Gastrocnemius medialis (tissue), 4 donors: ENCODE measurements around the gene DNM1. TPM values are rescaled to one million over a fixed set of nuclear protein-coding genes. Genes with fewer than 3 reads are reported as not detected.

Experiments
- ATAC-seq, 2 donors: fragments of 150-250 bp; one replicate each; pipeline ENCODE4 v1.9.1; 2016
- DNase-seq, 2 donors: peaks; one replicate each; pipeline ENCODE4 v3.0.0-alpha.2; 2019
- H3K27ac ChIP-seq, 4 donors: fragments of 200-600 bp; sonication (generic); 1 replicate in 1 of 4; 2 replicates in 3 of 4; pipeline ENCODE4 v1.5.1; 2016 to 2018; ENCODE audit warnings: mild to moderate bottlenecking in 2 of 4, moderate library complexity in 1 of 4
- H3K27me3 ChIP-seq, 3 donors: fragments of 200-600 bp; sonication (generic) in 2 of 3; 1 replicate in 1 of 3; 2 replicates in 2 of 3; pipeline versions ENCODE4 v1.5.1 to v1.6.0; 2016 to 2019; ENCODE audit warnings: mild to moderate bottlenecking in 1 of 3, moderate library complexity in 1 of 3
- H3K36me3 ChIP-seq, 2 donors: fragments of 200-600 bp; sonication (generic) in 1 of 2; one replicate each; pipeline ENCODE4 v1.5.1; 2017 to 2018
- H3K4me1 ChIP-seq, 2 donors: fragments of 200-600 bp; sonication (generic) in 1 of 2; one replicate each; pipeline ENCODE4 v1.5.1; 2016 to 2017; ENCODE audit warnings: mild to moderate bottlenecking in 2 of 2
- H3K4me3 ChIP-seq, 4 donors: fragments of 200-600 bp; sonication (generic) in 3 of 4; 1 replicate in 1 of 4; 2 replicates in 3 of 4; pipeline ENCODE4 v1.5.1; 2016 to 2019; ENCODE audit warnings: mild to moderate bottlenecking in 2 of 4
- H3K9me3 ChIP-seq, 3 donors: fragments of 200-600 bp; sonication (generic) in 2 of 3; 1 replicate in 1 of 3; 2 replicates in 2 of 3; pipeline ENCODE4 v1.5.1; 2016 to 2019
- CTCF ChIP-seq, 5 experiments: fragments of 450-650 bp in 3 of 5; fragments of 200-600 bp in 2 of 5; sonication (generic) in 2 of 5; IDR thresholded peaks in 4 of 5; conservative IDR thresholded peaks in 1 of 5; 1 replicate in 4 of 5; 2 replicates in 1 of 5; pipeline ENCODE4 v1.5.1; 2016 to 2019; ENCODE audit warnings: antibody characterized with exemption in 5 of 5, mild to moderate bottlenecking in 3 of 5, moderate library complexity in 3 of 5
- POLR2A ChIP-seq, 2 donors: fragments of 450-650 bp; IDR thresholded peaks; one replicate each; pipeline ENCODE4 v1.6.1; 2017; ENCODE audit warnings: antibody characterized with exemption in 2 of 2, mild to moderate bottlenecking in 2 of 2, moderate library complexity in 2 of 2
- in situ Hi-C, 4 donors: fragments of 200-750 bp; cut with MboI; loops; one replicate each; pipeline versions ENCODE4 v1.15.0 to v1.8.0; 2017; ENCODE audit warnings: low sequenced_read_pairs in 4 of 4
- intact Hi-C: fragments of 100-400 bp; cut with DNase I; formaldehyde crosslinking; loops from one replicate; pipeline ENCODE4 v1.15.1; 2023; ENCODE audit warnings: low total_unique reads
- total RNA-seq, 4 donors: library from RNA; depleted of rRNA; stranded (reverse); fragments of >200 nt; gene quantifications; one replicate each; pipeline versions ENCODE4 v1.1.0 to v1.2.3, GENCODE V29; 2016

DNM1 gene
- total RNA-seq, 4 donors from 2014 or later = 1.8 to 3.8 (median 2.0) TPM

- Histone ChIP-seq H3K36me3 (peaks cover 0 to 54% of the 10 kb centered on the region in 2 donors), H3K4me3 (no peak overlapping the region), H3K27me3 (no peaks in the 10 kb centered on the region), H3K27ac (no peak overlapping the region), H3K9me3 (no peaks in the 10 kb centered on the region), H3K4me1 (peaks cover 8 to 9% of the 10 kb centered on the region in 2 donors)
- DNase-seq (no peak), ATAC-seq (no peak)
- intact Hi-C loops = no loop called here
- in situ Hi-C loops = no loop called here
- TF ChIP-seq POLR2A (IDR thresholded peaks at IDR 0.05) (no peak), CTCF (IDR thresholded peaks at IDR 0.05 in 4 of 5, conservative IDR thresholded peaks at IDR 0.05 in 1 of 5) (no peak)
Measured at GRCh38 chr9:128163027-128163515, 40.1 kb upstream of the DNM1 start.

- DNase-seq = no peak
Measured at GRCh38 chr9:128163523-128164306, 39.5 kb upstream of the DNM1 start.

GRCh38 chr9:128164307-128164885, 38.8 kb upstream of the DNM1 start:
- TF ChIP-seq POLR2A (IDR thresholded peaks at IDR 0.05) (no peak), CTCF (IDR thresholded peaks at IDR 0.05 in 4 of 5, conservative IDR thresholded peaks at IDR 0.05 in 1 of 5) (no peak)
- peaks cover 0 to 66% of the 10 kb centered on the region in 2 donors for H3K36me3 ChIP-seq
- H3K9me3 ChIP-seq = no peaks in the 10 kb centered on the region
- H3K4me3 ChIP-seq = no peak overlapping the region
- intact Hi-C loops = no loop called here
- DNase-seq (no peak), ATAC-seq (no peak)
- no peaks in the 10 kb centered on the region for H3K27me3 ChIP-seq
- in situ Hi-C loops = no loop called here
- peaks cover 8 to 9% of the 10 kb centered on the region in 2 donors for H3K4me1 ChIP-seq
- no peak overlapping the region for H3K27ac ChIP-seq

More at GRCh38 chr9:128163523-128164306, 39.5 kb upstream of the DNM1 start:
- H3K4me1 ChIP-seq = peaks cover 8 to 9% of the 10 kb centered on the region in 2 donors
- no peak for ATAC-seq
- H3K27ac ChIP-seq = no peak overlapping the region
- in situ Hi-C loops (no loop called here), intact Hi-C loops (no loop called here)
- H3K4me3 ChIP-seq = no peak overlapping the region
- H3K27me3 ChIP-seq = no peaks in the 10 kb centered on the region
- no peak for TF ChIP-seq POLR2A (IDR thresholded peaks at IDR 0.05)
- no peak for TF ChIP-seq CTCF (IDR thresholded peaks at IDR 0.05 in 4 of 5, conservative IDR thresholded peaks at IDR 0.05 in 1 of 5)
- H3K9me3 ChIP-seq = no peaks in the 10 kb centered on the region
- H3K36me3 ChIP-seq = peaks cover 0 to 59% of the 10 kb centered on the region in 2 donors

GRCh38 chr9:128166169-128166568, 37.0 kb upstream of the DNM1 start:
- in situ Hi-C loops = no loop called here
- H3K4me3 ChIP-seq = no peak overlapping the region
- TF ChIP-seq POLR2A (IDR thresholded peaks at IDR 0.05) = no peak
- no peak for TF ChIP-seq CTCF (IDR thresholded peaks at IDR 0.05 in 4 of 5, conservative IDR thresholded peaks at IDR 0.05 in 1 of 5)

More at GRCh38 chr9:128166169-128166568, 37.0 kb upstream of the DNM1 start:
- H3K4me1 ChIP-seq = peaks cover 0 to 4% of the 10 kb centered on the region in 2 donors
- H3K9me3 ChIP-seq = no peaks in the 10 kb centered on the region
- peaks cover 0 to 75% of the 10 kb centered on the region in 2 donors for H3K36me3 ChIP-seq
- DNase-seq (no peak), ATAC-seq (no peak)
- no peak overlapping the region for H3K27ac ChIP-seq
- H3K27me3 ChIP-seq = no peaks in the 10 kb centered on the region
- intact Hi-C loops = no loop called here
